ENCODE data around the gene ANKRD9. TPM values are rescaled to one million over a fixed set of nuclear protein-coding genes. Genes with fewer than 3 reads are reported as not detected.

Gene ANKRD9
- total and polyA plus RNA-seq, 10 of the 15 experiments (the other 5 are each of a cell fraction or from before 2014, with no cell fraction given): 0.03 to 3.6 (median 0.49) TPM

GRCh38 chr14:102492531-102492910 lies 17.1 kb downstream of the ANKRD9 start:
- H4K20me1 ChIP-seq (ENCODE audit: control insufficient read depth, insufficient read depth): no peaks in the 10 kb centered on the region
- POLR2A ChIA-PET: no interaction called here
- intact Hi-C loops (cut with micrococcal nuclease; ENCODE audit: unreplicated experiment) (no loop called here), in situ Hi-C loops (cut with MboI) (no loop called here)
- 83% methylated on average over 17 of the region's 17 CpGs for WGBS (ENCODE audit: insufficient coverage, insufficient replicate concordance, low lambda C conversion rate, missing lambda C conversion rate)
- no peaks in the 10 kb centered on the region for H3K27me3 ChIP-seq (replicated peaks in 1 of 2; ENCODE audit: control insufficient read depth in 2 of 2, insufficient read depth in 2 of 2, low read length in 1 of 2)
- CTCF ChIA-PET: no interaction called here
- ATAC-seq: no peak
- TF ChIP-seq LARP7 (IDR thresholded peaks at IDR 0.05) (no peak), ZNF622 (IDR thresholded peaks at IDR 0.05) (no peak), TCF12 (IDR thresholded peaks at IDR 0.05; ENCODE audit: low read depth, low read length) (no peak), ZNF217 (IDR thresholded peaks at IDR 0.05) (no peak), SPI1 (IDR thresholded peaks at IDR 0.05; ENCODE audit: borderline replicate concordance, insufficient read depth, low read depth, low read length) (no peak), MTA2 (IDR thresholded peaks at IDR 0.05; ENCODE audit: low read depth) (no peak), SMARCA5 (IDR thresholded peaks at IDR 0.05) (no peak), PAX8 (IDR thresholded peaks at IDR 0.05) (no peak), EED (IDR thresholded peaks at IDR 0.05; ENCODE audit: low read depth) (no peak), ZBTB4 (CRISPR knock-in tag; IDR thresholded peaks at IDR 0.05) (no peak), ZBTB11 (CRISPR knock-in tag; IDR thresholded peaks at IDR 0.05) (no peak), REST (IDR thresholded peaks at IDR 0.05; ENCODE audit: low read depth, low read length) (no peak), RAD21 (IDR thresholded peaks at IDR 0.05; ENCODE audit: insufficient read depth, low read depth, low read length) (no peak), POLR2A (IDR thresholded peaks at IDR 0.05; ENCODE audit: low read depth, low read length) (no peak), NKRF (conservative IDR thresholded peaks at IDR 0.05) (no peak)
- no peak overlapping the region for H3K27ac ChIP-seq (ENCODE audit: control insufficient read depth, insufficient read depth)
- SMC1A ChIA-PET (ENCODE audit: uncharacterized antibody, unreplicated experiment): no interaction called here
- BruUV-seq (replicated peaks): no TSS peak
- H3K4me3 ChIP-seq: no peak overlapping the region
- no peak overlapping the region for H3K9ac ChIP-seq (ENCODE audit: control insufficient read depth, insufficient read depth, low read length)
- no peak overlapping the region for H2AFZ ChIP-seq (ENCODE audit: control insufficient read depth, low read depth, low read length)
- FAIRE-seq: no peak
- H3K9me3 ChIP-seq (replicated peaks; ENCODE audit: control insufficient read depth, insufficient read depth, low read length): no peaks in the 10 kb centered on the region
- no peak overlapping the region for H3K4me2 ChIP-seq (ENCODE audit: control insufficient read depth, insufficient read depth)
- no peaks in the 10 kb centered on the region for H3K36me3 ChIP-seq (ENCODE audit: control insufficient read depth in 2 of 2, insufficient read depth in 2 of 2, low read length in 1 of 2)
- no peak for DNase-seq (ENCODE audit: low read depth, low spot score)
- RAD21 ChIA-PET (ENCODE audit: unreplicated experiment): no interaction called here
- H3K79me2 ChIP-seq (ENCODE audit: control insufficient read depth, insufficient read depth, low read length): no peaks in the 10 kb centered on the region
- H3K4me1 ChIP-seq (ENCODE audit: control insufficient read depth, insufficient read depth, low read length): no peaks in the 10 kb centered on the region

All from GM12878 (cell line).